Measurements from ENCODE around the gene RNF223.

The RNF223 gene

DNA sequence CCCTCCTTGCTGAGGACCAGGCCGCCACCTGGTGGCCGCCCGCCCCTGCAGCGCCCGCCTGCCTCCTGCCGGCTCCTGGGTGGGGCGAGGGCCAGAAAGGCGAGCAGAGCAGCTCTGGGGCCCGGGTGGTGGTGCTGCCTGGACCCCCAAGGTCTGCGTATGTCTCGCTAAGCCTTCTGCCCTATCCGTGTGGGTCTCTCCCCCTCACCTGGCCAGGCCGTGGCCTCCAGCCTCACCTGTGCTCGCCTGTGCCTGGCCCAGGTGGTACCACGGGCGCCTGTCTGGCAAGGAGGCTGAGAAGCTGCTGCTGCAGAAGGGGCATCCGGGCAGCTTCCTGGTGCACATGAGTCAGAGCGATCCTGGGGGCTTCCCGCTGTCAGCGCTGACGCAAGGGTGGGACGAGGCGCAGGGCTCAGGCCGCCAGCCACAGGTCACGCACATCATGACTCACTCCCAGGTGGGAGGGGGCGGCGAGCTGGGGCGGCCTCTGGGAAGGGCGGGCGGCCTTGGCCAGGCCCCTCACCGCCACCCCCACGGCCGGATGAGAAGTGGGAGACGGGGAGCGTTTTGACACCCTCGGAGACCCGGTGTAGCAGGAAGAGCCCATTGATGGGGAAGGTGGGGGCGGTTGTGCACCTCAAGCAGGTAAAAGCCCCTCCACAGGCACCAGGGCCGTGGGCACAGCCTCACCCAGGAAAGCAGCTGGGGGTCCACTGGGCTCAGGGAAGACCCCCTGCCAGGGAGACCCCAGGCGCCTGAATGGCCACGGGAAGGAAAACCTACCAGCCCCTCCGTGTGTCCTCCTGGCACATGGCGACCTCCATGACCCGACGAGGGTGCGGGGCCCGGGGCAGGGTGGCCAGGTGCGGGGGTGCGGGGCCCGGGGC lies 9.9 kb downstream of the RNF223 start:
- 0 out of 2 replicates have a peak, but pooled peaks cover 6% of the 10 kb centered on the region for H3K27me3 ChIP-seq (ENCODE audit: insufficient read depth, low read length)
- no peak overlapping the region for H2AFZ ChIP-seq (ENCODE audit: low read length, unreplicated experiment)
- H3K4me1 ChIP-seq (ENCODE audit: control insufficient read depth, insufficient read depth, low read length, unreplicated experiment): peaks cover 25% of the 10 kb centered on the region
- H3K4me3 ChIP-seq (ENCODE audit: low read depth, low read length): peak overlapping the region; percentile 13
- peak overlapping the region; percentile 50; the same call in 1 of the 2 replicates for H3K27ac ChIP-seq (ENCODE audit: low read depth, low read length)
- no peaks in the 10 kb centered on the region for H3K36me3 ChIP-seq (ENCODE audit: insufficient read depth, low read length)
- no peaks in the 10 kb centered on the region for H3K79me2 ChIP-seq (ENCODE audit: control insufficient read depth, insufficient read depth, low read length, unreplicated experiment)

DNA sequence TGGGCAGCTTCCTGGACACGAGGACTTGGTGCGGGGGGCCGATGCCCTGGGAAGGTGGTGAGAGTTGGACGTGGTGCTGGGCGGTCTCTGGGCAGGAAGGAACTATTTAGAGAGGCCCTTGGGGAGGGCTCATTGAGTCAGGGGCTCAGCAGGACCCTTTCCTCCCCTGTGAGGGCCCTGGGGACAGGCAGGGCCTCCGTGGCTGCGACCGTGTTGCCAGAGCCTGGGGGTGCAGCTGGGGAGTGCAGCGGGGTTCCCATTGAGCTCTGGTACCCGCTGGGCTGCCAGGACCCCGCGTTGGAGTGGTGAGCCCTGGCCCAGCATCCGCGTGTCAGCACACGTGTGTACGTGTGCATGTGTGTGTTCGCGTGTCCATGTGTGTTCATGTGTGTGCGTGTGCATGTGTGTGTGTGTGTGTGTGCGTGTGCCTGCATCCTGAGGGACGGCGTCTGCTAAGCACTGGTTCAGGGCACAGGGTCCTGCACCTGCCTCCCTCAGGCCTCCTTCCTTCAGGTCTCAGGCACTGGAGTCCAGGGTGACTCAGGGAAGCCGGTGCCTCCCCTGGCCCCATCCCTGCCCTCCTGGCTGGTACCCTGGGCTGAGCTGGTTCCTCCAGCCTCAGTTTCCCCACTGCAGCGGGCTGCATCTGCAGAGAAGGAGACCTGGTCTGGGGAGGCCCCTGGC lies 10.7 kb downstream of the RNF223 start:
- Histone ChIP-seq H3K4me3 (ENCODE audit: low read depth, low read length) (peak overlapping the region; percentile 13), H3K36me3 (ENCODE audit: insufficient read depth, low read length) (no peaks in the 10 kb centered on the region), H3K27me3 (ENCODE audit: insufficient read depth, low read length) (0 out of 2 replicates have a peak, but pooled peaks cover 6% of the 10 kb centered on the region), H3K27ac (ENCODE audit: low read depth, low read length) (peak overlapping the region; percentile 50; the same call in 1 of the 2 replicates), H3K4me1 (ENCODE audit: control insufficient read depth, insufficient read depth, low read length, unreplicated experiment) (peaks cover 25% of the 10 kb centered on the region), H2AFZ (ENCODE audit: low read length, unreplicated experiment) (no peak overlapping the region), H3K79me2 (ENCODE audit: control insufficient read depth, insufficient read depth, low read length, unreplicated experiment) (no peaks in the 10 kb centered on the region)

DNA sequence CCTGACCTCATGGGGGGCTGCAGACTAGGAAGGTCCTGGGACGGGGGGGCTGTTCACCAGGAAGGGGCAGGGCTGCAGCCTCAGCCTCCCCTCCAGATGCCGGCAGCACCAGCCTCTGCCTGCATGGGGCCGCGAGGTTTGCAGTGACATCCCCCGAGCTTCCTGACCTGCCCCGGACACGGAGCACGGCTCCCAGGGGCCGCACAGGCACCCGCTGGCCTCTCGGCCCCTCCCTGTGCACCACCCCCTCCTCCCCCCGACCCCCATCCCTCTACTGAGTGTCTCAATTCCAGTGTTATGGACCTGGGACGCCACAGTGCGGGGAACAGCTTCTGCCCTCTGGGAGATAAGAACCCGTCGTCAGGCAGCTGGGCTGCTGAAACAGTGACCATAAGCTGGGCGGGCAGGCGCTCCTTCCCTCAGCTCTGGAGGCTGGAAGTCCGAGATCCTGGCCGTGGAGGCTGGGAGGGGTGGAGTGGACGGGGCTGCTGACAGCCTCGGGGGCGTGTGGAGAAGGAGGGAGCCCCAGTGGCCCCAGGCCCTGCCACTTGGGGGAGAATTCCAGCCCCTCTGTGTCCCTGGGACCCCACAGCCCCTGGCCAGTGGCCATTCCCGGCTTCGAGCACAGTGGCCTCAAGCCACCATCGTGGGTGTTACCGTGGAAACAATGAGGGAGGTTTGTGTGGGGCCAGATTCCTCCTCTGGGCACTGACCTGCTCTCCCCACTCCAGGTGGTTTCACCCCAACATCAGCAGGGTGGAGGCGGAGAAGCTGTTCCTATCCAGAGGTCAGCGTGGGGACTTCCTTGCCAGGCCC lies 11.6 kb downstream of the RNF223 start:
- H3K27me3 ChIP-seq (ENCODE audit: insufficient read depth, low read length): 0 out of 2 replicates have a peak, but pooled peaks cover 6% of the 10 kb centered on the region
- H3K4me3 ChIP-seq (ENCODE audit: low read depth, low read length): peak overlapping the region; percentile 42; the same call in 1 of the 2 replicates
- H3K36me3 ChIP-seq (ENCODE audit: insufficient read depth, low read length): no peaks in the 10 kb centered on the region
- no peak overlapping the region for H2AFZ ChIP-seq (ENCODE audit: low read length, unreplicated experiment)
- H3K27ac ChIP-seq (ENCODE audit: low read depth, low read length): no peak overlapping the region
- H3K79me2 ChIP-seq (ENCODE audit: control insufficient read depth, insufficient read depth, low read length, unreplicated experiment): no peaks in the 10 kb centered on the region
- peaks cover 30% of the 10 kb centered on the region for H3K4me1 ChIP-seq (ENCODE audit: control insufficient read depth, insufficient read depth, low read length, unreplicated experiment)

DNA sequence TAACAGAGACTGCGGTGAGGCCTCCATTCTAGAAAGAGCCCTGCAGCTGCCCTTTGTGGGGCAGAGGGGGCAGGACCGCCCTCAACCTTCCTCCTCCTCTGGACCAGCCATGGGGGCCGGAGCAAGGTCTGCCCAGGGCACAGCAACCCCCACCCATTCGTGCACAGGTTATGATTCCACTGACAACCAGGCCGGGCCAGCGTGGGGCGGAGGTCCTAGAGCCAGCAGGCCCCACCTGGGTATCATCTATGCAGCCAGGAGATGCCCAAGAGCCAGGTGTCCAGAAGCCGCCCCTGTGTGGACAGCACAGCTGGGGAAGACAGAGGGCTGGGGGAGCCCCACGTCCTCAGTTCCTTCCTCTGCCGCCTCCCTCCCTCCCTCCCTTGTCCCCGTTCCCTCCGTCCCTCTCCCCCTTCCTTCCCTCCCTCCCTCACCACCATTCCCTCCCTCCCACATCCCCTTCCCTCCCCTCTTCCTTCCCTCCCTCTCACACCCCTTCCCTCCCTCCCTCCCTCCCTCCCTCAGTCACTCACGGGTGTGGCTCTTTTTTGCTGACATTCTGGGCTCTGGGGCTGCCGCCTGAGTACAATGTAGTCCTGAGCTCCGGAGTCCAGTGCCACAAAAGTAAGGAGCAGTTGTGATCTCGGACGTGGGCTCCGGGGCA lies 12.3 kb downstream of the RNF223 start:
- Histone ChIP-seq H2AFZ (ENCODE audit: low read length, unreplicated experiment) (no peak overlapping the region), H3K36me3 (ENCODE audit: insufficient read depth, low read length) (no peaks in the 10 kb centered on the region), H3K27ac (ENCODE audit: low read depth, low read length) (no peak overlapping the region), H3K4me1 (ENCODE audit: control insufficient read depth, insufficient read depth, low read length, unreplicated experiment) (peaks cover 30% of the 10 kb centered on the region), H3K79me2 (ENCODE audit: control insufficient read depth, insufficient read depth, low read length, unreplicated experiment) (no peaks in the 10 kb centered on the region), H3K4me3 (ENCODE audit: low read depth, low read length) (peak overlapping the region; percentile 42; the same call in 1 of the 2 replicates), H3K27me3 (ENCODE audit: insufficient read depth, low read length) (0 out of 2 replicates have a peak, but pooled peaks cover 6% of the 10 kb centered on the region)

DNA sequence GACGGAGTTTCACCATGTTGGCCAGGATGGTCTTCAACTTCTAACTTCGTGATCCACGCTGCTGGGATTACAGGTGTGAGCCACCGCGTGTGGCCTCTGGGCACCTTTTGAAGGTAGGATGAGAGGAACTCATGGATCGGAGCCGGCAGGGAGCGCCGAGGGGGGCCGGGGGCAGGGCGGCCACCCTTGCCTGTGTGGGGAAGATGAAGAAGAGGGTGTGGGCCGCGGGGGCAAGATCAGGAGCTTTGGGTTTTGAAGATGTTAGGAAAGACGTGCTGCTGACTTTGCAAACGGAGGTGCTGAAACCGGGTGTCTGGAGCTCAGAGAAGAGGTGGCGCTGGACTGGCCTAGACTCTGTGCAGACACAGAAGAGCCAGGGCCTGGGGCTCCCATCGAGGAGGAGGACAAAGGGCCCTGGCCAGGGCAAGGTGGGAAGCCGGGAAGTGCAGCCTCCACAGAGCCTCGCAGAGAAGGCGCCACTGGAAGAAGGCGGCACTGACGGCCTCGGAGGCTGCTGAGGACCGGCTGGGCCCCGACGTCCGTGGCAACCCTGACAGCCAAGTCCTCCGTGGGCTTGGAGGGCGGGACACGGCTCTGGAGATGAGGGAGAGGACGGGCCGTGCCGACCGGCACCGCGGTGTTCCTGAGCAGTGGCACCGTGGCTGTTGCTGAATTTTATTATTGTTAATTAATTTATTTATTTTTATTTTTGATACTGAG lies 13.7 kb downstream of the RNF223 start:
- H3K4me3 ChIP-seq (ENCODE audit: low read depth, low read length): peak overlapping the region; percentile 77
- H3K36me3 ChIP-seq (ENCODE audit: insufficient read depth, low read length): no peaks in the 10 kb centered on the region
- peaks cover 30% of the 10 kb centered on the region for H3K4me1 ChIP-seq (ENCODE audit: control insufficient read depth, insufficient read depth, low read length, unreplicated experiment)
- H3K27me3 ChIP-seq (ENCODE audit: insufficient read depth, low read length): 0 out of 2 replicates have a peak, but pooled peaks cover 6% of the 10 kb centered on the region
- no peak overlapping the region for H2AFZ ChIP-seq (ENCODE audit: low read length, unreplicated experiment)
- H3K27ac ChIP-seq (ENCODE audit: low read depth, low read length): no peak overlapping the region
- H3K79me2 ChIP-seq (ENCODE audit: control insufficient read depth, insufficient read depth, low read length, unreplicated experiment): no peaks in the 10 kb centered on the region

DNA sequence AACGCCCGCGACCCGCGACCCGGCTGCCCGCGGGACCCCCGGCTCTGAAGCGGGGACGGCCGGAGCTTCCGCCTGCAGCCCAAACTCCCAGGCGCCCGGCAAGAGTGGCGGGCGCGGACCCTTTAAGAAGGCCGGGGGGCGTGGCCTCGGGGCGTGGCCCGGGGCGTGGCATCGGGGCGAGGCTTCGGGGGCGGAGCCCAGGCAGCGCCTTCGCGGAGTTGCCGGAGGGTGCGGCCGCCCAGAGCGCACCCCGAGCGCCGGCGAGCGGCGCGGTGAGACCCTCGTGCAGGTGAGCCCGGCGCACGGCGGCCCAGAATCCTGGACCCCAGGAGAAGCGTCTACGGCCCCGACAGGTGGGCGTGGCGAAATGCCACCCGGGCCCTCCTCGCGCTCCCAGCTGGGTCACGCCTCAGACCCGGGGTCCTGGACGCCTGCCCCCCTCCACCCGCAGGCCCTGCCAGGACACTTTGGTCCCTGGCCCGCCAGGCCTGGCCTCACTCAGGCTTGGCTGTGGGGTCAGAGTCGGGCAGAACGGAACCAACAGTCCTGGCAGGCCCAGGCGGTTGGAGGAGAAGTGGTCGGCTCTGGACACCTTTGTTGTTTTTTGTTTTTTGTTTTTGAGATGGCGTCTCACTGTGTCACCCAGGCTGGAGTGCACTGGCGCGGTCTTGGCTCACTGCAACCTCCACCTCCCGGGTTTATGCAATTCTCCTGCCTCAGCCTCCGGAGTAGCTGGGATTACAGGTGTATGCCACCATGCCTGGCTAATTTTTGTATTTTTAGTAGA lies 14.4 kb downstream of the RNF223 start:
- 0 out of 2 replicates have a peak, but pooled peaks cover 6% of the 10 kb centered on the region for H3K27me3 ChIP-seq (ENCODE audit: insufficient read depth, low read length)
- no peaks in the 10 kb centered on the region for H3K79me2 ChIP-seq (ENCODE audit: control insufficient read depth, insufficient read depth, low read length, unreplicated experiment)
- peaks cover 30% of the 10 kb centered on the region for H3K4me1 ChIP-seq (ENCODE audit: control insufficient read depth, insufficient read depth, low read length, unreplicated experiment)
- no peaks in the 10 kb centered on the region for H3K36me3 ChIP-seq (ENCODE audit: insufficient read depth, low read length)
- peak overlapping the region; percentile 77 for H3K4me3 ChIP-seq (ENCODE audit: low read depth, low read length)
- no peak overlapping the region for H2AFZ ChIP-seq (ENCODE audit: low read length, unreplicated experiment)
- no peak overlapping the region for H3K27ac ChIP-seq (ENCODE audit: low read depth, low read length)

DNA sequence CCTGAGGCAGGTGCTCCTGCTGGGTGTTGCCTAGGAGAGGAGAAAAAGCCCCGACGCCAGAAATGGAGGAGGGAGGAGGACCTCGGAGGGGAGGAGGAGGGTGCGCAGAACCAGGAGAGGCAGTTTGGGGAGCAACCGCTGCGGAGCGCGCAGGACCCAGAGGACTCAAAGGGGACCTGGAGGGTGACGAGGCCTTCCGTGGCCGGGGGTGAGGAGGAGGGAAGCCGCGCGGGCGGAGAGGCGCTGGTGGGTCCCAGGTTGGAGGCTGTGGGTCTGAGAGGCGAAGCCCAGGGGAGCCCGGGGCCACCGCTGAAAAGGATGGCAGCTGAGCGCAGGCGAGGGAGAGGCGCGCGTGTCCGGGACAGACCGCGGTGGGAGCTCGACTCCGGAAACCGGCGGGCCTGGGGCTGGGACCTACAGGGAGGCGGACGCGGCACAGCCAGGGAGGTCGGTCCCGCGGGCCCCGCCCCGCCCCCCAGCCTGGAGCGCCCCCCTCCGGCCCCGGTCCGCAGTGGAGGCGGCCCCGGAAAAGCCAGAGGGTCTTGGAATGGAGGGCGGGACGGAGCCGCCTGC lies 15.1 kb downstream of the RNF223 start:
- Histone ChIP-seq H3K36me3 (ENCODE audit: insufficient read depth, low read length) (no peaks in the 10 kb centered on the region), H3K4me3 (ENCODE audit: low read depth, low read length) (peak overlapping the region; percentile 77), H3K27ac (ENCODE audit: low read depth, low read length) (no peak overlapping the region), H2AFZ (ENCODE audit: low read length, unreplicated experiment) (peak overlapping the region; percentile 44), H3K4me1 (ENCODE audit: control insufficient read depth, insufficient read depth, low read length, unreplicated experiment) (peaks cover 27% of the 10 kb centered on the region), H3K79me2 (ENCODE audit: control insufficient read depth, insufficient read depth, low read length, unreplicated experiment) (no peaks in the 10 kb centered on the region), H3K27me3 (ENCODE audit: insufficient read depth, low read length) (0 out of 2 replicates have a peak, but pooled peaks cover 6% of the 10 kb centered on the region)

DNA sequence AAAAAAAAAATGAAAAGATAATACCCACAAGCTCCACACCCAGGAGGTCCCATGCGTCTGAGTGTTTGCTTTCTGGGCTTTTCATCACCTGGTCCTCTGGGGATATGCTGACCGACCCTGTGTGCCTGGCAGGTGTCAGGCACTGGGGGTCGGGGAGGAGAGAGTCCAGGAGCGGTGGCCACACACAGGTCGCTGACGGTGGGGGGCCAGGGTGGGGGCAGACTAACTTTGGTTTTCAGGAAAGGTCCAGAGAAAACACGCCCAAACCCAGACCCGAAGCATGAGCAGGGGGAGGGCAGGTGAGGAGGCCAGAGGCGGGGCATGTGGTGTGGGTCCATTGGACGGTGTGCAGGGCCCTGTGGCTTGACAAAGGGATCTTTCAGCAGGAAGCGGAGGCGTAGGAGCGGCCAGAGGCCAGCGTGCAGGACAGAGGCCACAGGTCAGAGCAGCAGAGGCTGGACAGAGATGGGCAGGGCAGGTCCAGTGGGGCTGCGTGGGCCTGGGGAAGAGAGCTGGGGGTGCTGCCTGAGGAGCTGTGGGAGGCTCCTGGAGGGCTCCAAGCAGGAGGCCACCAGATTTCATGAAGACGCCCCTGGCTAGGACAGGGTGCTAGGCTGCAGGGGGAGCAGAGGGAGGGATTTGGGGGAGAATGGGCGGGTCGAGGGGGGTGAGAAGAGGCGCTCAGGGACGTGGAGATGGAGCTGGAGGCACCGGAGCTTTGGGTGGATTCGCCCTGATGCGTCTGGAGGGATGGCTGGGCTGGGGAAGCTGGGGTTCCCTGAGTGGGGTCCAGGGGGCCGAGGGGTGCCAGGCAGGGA lies 15.8 kb downstream of the RNF223 start:
- H3K27me3 ChIP-seq (ENCODE audit: insufficient read depth, low read length): 0 out of 2 replicates have a peak, but pooled peaks cover 6% of the 10 kb centered on the region
- H3K4me1 ChIP-seq (ENCODE audit: control insufficient read depth, insufficient read depth, low read length, unreplicated experiment): peaks cover 21% of the 10 kb centered on the region
- H2AFZ ChIP-seq (ENCODE audit: low read length, unreplicated experiment): no peak overlapping the region
- peak overlapping the region; percentile 77 for H3K4me3 ChIP-seq (ENCODE audit: low read depth, low read length)
- H3K36me3 ChIP-seq (ENCODE audit: insufficient read depth, low read length): no peaks in the 10 kb centered on the region; the same call in 1 of the 2 replicates
- H3K79me2 ChIP-seq (ENCODE audit: control insufficient read depth, insufficient read depth, low read length, unreplicated experiment): no peaks in the 10 kb centered on the region
- H3K27ac ChIP-seq (ENCODE audit: low read depth, low read length): no peak overlapping the region

Measured in ACC112 (cell line).